Stimulated activated CD8-positive, alpha-beta memory T cell treated with anti-CD3 and anti-CD28 coated beads, Interleukin-4, amount 100 ng/mL, for 1 hour (primary cell): ENCODE data around the gene WIPF2.
A peak's percentile ranks its signal among the peaks of the same experiment; 100 is the strongest.

Experiments used
- DNase-seq, 2 donors: peaks; one replicate each; pipeline ENCODE4 v3.0.0-alpha.2; 2020; ENCODE audit warnings: low read depth in 2 of 2, low spot score in 1 of 2

WIPF2 gene

GRCh38 chr17:40244255-40244654 is 25.2 kb downstream of the WIPF2 start:
- no peak for DNase-seq

- DNase-seq, result no peak
Observed at GRCh38 chr17:40247926-40248495, 28.9 kb downstream of the WIPF2 start.

- DNase-seq, result no peak
Observed at GRCh38 chr17:40248507-40248906, 29.4 kb downstream of the WIPF2 start.

GRCh38 chr17:40251576-40251975 is 32.5 kb downstream of the WIPF2 start:
- DNase-seq, result no peak

GRCh38 chr17:40253565-40253964 is 34.5 kb downstream of the WIPF2 start:
- no peak for DNase-seq

GRCh38 chr17:40259505-40259904 is 40.4 kb downstream of the WIPF2 start:
- DNase-seq, result no peak

- DNase-seq, result no peak
Observed at GRCh38 chr17:40260528-40260927, 41.4 kb downstream of the WIPF2 start.

- no peak for DNase-seq
Observed at GRCh38 chr17:40264458-40265185, 45.5 kb downstream of the WIPF2 start.

- DNase-seq, result no peak
Observed at GRCh38 chr17:40265337-40265736, 46.2 kb downstream of the WIPF2 start.

GRCh38 chr17:40266882-40267281 is 47.8 kb downstream of the WIPF2 start:
- no peak for DNase-seq

GRCh38 chr17:40268141-40268712 is 49.1 kb downstream of the WIPF2 start:
- no peak for DNase-seq

GRCh38 chr17:40278414-40278813 is 59.3 kb downstream of the WIPF2 start:
- no peak for DNase-seq

- no peak for DNase-seq
Observed at GRCh38 chr17:40279402-40279801, 60.3 kb downstream of the WIPF2 start.

GRCh38 chr17:40281663-40282062 is 62.6 kb downstream of the WIPF2 start:
- no peak for DNase-seq

GRCh38 chr17:40283662-40284061 is 64.6 kb downstream of the WIPF2 start:
- no peak for DNase-seq

- DNase-seq, result no peak
Observed at GRCh38 chr17:40284085-40284713, 65.1 kb downstream of the WIPF2 start.

- DNase-seq, result no peak
Observed at GRCh38 chr17:40286473-40286872, 67.4 kb downstream of the WIPF2 start.

GRCh38 chr17:40287159-40287493 is 68.0 kb downstream of the WIPF2 start:
- DNase-seq, result no peak

GRCh38 chr17:40287494-40288369 is 68.6 kb downstream of the WIPF2 start, which contains the start of gene CDC6:
Gene CDC6, plus strand, starts transcription at chr17:40287879. Its CDS starts 1,542 bp downstream, at chr17:40289421.
- DNase-seq, result peak; percentile 95 to 98

GRCh38 chr17:40290629-40291280 is 71.7 kb downstream of the WIPF2 start:
- DNase-seq, result no peak

- DNase-seq, result no peak
Observed at GRCh38 chr17:40291281-40291664, 72.2 kb downstream of the WIPF2 start.
